Activated CD4-positive, alpha-beta T cell treated with anti-CD3 and anti-CD28 coated beads, Interleukin-2, amount 50 U/mL, for 24 hours (primary cell): ENCODE results near the gene CASZ1.

Experiments used
- DNase-seq, 2 donors: peaks; one replicate each; pipeline ENCODE4 v3.0.0-alpha.2; 2020; ENCODE audit warnings: low read depth in 1 of 2, low spot score in 1 of 2

The CASZ1 gene

GRCh38 chr1:10640843-10641553 is 155.4 kb downstream of the CASZ1 start:
- DNase-seq: no peak

GRCh38 chr1:10639775-10640578 is 156.5 kb downstream of the CASZ1 start:
- DNase-seq: no peak

- no peak for DNase-seq
Observed at GRCh38 chr1:10639011-10639774, 157.3 kb downstream of the CASZ1 start.

GRCh38 chr1:10638559-10639005 is 157.9 kb downstream of the CASZ1 start:
- no peak for DNase-seq

- DNase-seq: no peak
Observed at GRCh38 chr1:10637834-10638558, 158.4 kb downstream of the CASZ1 start.

GRCh38 chr1:10637400-10637799 is 159.0 kb downstream of the CASZ1 start:
- no peak for DNase-seq

GRCh38 chr1:10635992-10636391 is 160.5 kb downstream of the CASZ1 start:
- DNase-seq: no peak

- DNase-seq: no peak
Observed at GRCh38 chr1:10635085-10635896, 161.2 kb downstream of the CASZ1 start.

GRCh38 chr1:10634428-10635084 is 161.9 kb downstream of the CASZ1 start:
- DNase-seq: no peak

- DNase-seq: no peak
Observed at GRCh38 chr1:10634075-10634427, 162.4 kb downstream of the CASZ1 start.

GRCh38 chr1:10633416-10633815 is 163.0 kb downstream of the CASZ1 start:
- no peak for DNase-seq

GRCh38 chr1:10632691-10633090 is 163.8 kb downstream of the CASZ1 start:
- DNase-seq: no peak

- no peak for DNase-seq
Observed at GRCh38 chr1:10631811-10632593, 164.4 kb downstream of the CASZ1 start.

- DNase-seq: no peak
Observed at GRCh38 chr1:10631121-10631810, 165.2 kb downstream of the CASZ1 start.

GRCh38 chr1:10630661-10631120 is 165.8 kb downstream of the CASZ1 start:
- no peak for DNase-seq

GRCh38 chr1:10629816-10630571 is 166.5 kb downstream of the CASZ1 start:
- DNase-seq: no peak

GRCh38 chr1:10629091-10629815 is 167.2 kb downstream of the CASZ1 start:
- no peak for DNase-seq
